Measurements from ENCODE around the gene CALN1.

Gene CALN1

DNA sequence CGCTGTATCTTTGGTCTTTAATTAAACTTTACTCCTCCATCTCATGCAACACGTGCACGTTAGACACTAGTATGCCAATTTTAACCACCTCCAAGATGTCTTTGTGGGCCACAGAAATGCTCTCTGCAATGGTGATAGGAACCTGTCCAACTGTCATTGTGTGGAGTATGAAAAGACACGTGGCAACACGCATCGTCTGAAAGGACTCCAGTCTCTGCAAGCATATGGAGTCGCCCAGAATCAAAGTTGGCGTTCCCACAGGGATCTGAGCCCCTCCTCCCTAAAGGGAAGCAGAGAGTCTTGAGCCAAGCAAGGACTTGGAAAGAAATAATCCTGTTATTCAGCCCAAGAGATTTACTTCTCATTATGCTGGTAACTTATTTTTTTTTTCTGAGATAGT, 301.1 kb downstream of the CALN1 start:
- WGBS, result 84% methylated on average over 8 of the region's 8 CpGs
- no peaks in the 10 kb centered on the region for H3K4me1 ChIP-seq (ENCODE audit: control insufficient read depth, insufficient read depth, low read depth, low read length)

DNA sequence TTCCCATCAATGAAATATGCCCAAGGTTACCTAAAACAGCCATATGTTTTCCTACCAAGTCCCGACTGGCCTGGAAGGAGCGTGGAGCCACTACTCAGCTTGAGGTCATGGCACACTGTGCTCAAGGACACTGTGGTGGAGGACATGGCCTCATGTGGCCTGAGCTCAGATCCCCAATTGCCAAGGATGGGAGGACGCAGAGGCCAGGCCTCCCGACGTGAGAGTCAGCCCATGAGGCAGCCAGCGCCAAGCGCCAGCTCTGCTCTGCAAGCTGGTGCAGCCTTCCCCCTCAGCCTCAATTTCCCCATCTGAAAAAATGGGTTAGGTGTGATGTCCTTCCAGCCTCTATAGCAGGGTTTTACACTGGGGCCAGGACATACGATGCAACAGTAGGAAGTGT, 302.6 kb downstream of the CALN1 start:
- H3K4me3 ChIP-seq (ENCODE audit: insufficient read depth in 1 of 2, low read depth in 1 of 2, low read length in 2 of 2), result no peak overlapping the region
- no peak overlapping the region for H3K23ac ChIP-seq (ENCODE audit: low read length in 2 of 2)
- H4K91ac ChIP-seq (ENCODE audit: low read length), result no peak overlapping the region
- no peak for DNase-seq
- H2AK5ac ChIP-seq (ENCODE audit: low read length, severe bottlenecking), result no peak overlapping the region
- no peaks in the 10 kb centered on the region for H3K79me1 ChIP-seq (replicated peaks; ENCODE audit: low read length, poor library complexity, severe bottlenecking)
- no peaks in the 10 kb centered on the region for H3K4me1 ChIP-seq (ENCODE audit: control insufficient read depth, insufficient read depth, low read depth, low read length)
- H3K14ac ChIP-seq (ENCODE audit: low read length in 2 of 2), result no peak overlapping the region
- no peak overlapping the region for H2AFZ ChIP-seq (ENCODE audit: low read depth, low read length)
- peaks cover 0 to 11% of the 10 kb centered on the region in 2 experiments for H3K27me3 ChIP-seq (ENCODE audit: control insufficient read depth in 1 of 2, insufficient read depth in 1 of 2, low read length in 2 of 2)
- no peak overlapping the region for H3K4me2 ChIP-seq (ENCODE audit: low read length, poor library complexity, severe bottlenecking)
- no peak overlapping the region for H3K9ac ChIP-seq (ENCODE audit: low read length)
- WGBS, result 89% methylated on average over 8 of the region's 8 CpGs
- H3K27ac ChIP-seq (ENCODE audit: low read length, poor library complexity, severe bottlenecking), result no peak overlapping the region
- H2BK15ac ChIP-seq (ENCODE audit: low read depth, poor library complexity, severe bottlenecking), result no peak overlapping the region
- no peak overlapping the region for H3K4ac ChIP-seq (ENCODE audit: low read depth in 1 of 2, low read length in 2 of 2)
- no peak overlapping the region for H4K8ac ChIP-seq (ENCODE audit: low read length)
- H2BK120ac ChIP-seq (ENCODE audit: low read depth, low read length), result no peak overlapping the region
- no peaks in the 10 kb centered on the region for H3K36me3 ChIP-seq (ENCODE audit: control insufficient read depth in 1 of 2, insufficient read depth in 2 of 2, low read depth in 1 of 2, low read length in 2 of 2)
- no peak overlapping the region for H2BK5ac ChIP-seq (ENCODE audit: low read depth, low read length, poor library complexity, severe bottlenecking)
- H3K18ac ChIP-seq (ENCODE audit: low read depth in 1 of 2, low read length in 2 of 2), result no peak overlapping the region
- peaks cover 23% of the 10 kb centered on the region for H3K9me3 ChIP-seq (ENCODE audit: control insufficient read depth, low read length)
- H2BK12ac ChIP-seq (ENCODE audit: low read length in 2 of 2), result no peak overlapping the region

More for the DNA sequence above, 301.1 kb downstream of the CALN1 start:
- DNase-seq, result no peak
- Histone ChIP-seq H3K4me3 (ENCODE audit: insufficient read depth in 1 of 2, low read depth in 1 of 2, low read length in 2 of 2) (no peak overlapping the region), H2AK5ac (ENCODE audit: low read length, severe bottlenecking) (no peak overlapping the region), H3K9ac (ENCODE audit: low read length) (no peak overlapping the region), H2BK5ac (ENCODE audit: low read depth, low read length, poor library complexity, severe bottlenecking) (no peak overlapping the region), H2BK12ac (ENCODE audit: low read length in 2 of 2) (no peak overlapping the region), H3K18ac (ENCODE audit: low read depth in 1 of 2, low read length in 2 of 2) (no peak overlapping the region), H3K27me3 (ENCODE audit: control insufficient read depth in 1 of 2, insufficient read depth in 1 of 2, low read length in 2 of 2) (peaks cover 0 to 10% of the 10 kb centered on the region in 2 experiments), H4K8ac (ENCODE audit: low read length) (no peak overlapping the region), H3K4ac (ENCODE audit: low read depth in 1 of 2, low read length in 2 of 2) (no peak overlapping the region), H3K36me3 (ENCODE audit: control insufficient read depth in 1 of 2, insufficient read depth in 2 of 2, low read depth in 1 of 2, low read length in 2 of 2) (no peaks in the 10 kb centered on the region), H2BK120ac (ENCODE audit: low read depth, low read length) (no peak overlapping the region), H4K91ac (ENCODE audit: low read length) (no peak overlapping the region), H2BK15ac (ENCODE audit: low read depth, poor library complexity, severe bottlenecking) (no peak overlapping the region), H3K79me1 (replicated peaks; ENCODE audit: low read length, poor library complexity, severe bottlenecking) (no peaks in the 10 kb centered on the region), H3K23ac (ENCODE audit: low read length in 2 of 2) (no peak overlapping the region), H3K9me3 (ENCODE audit: control insufficient read depth, low read length) (peaks cover 23% of the 10 kb centered on the region), H3K27ac (ENCODE audit: low read length, poor library complexity, severe bottlenecking) (no peak overlapping the region), H3K14ac (ENCODE audit: low read length in 2 of 2) (no peak overlapping the region), H2AFZ (ENCODE audit: low read depth, low read length) (no peak overlapping the region), H3K4me2 (ENCODE audit: low read length, poor library complexity, severe bottlenecking) (no peak overlapping the region)

DNA sequence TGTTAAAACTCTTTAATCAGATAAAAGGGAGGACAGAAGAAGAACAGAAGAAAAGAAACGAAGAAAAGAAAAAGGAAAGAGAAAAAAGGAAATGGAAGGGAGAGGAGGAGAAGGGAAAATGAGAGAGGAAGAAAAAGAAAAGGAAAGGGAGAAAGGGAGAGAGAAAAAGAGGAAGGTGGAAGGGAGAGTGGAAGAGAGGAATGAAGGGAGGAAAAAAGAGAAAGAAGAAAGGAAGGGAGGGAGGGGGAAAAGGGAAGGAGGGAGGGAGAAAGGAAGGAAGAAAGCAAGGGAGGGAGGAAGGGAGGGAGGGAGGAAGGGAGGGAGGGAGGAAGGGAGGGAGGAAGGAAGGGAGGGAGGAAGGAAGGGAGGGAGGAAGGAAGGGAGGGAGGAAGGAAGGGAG, 305.7 kb downstream of the CALN1 start:
- H3K27me3 ChIP-seq (ENCODE audit: control insufficient read depth in 1 of 2, insufficient read depth in 1 of 2, low read length in 2 of 2), result peaks cover 0 to 18% of the 10 kb centered on the region in 2 experiments
- H3K18ac ChIP-seq (ENCODE audit: low read depth in 1 of 2, low read length in 2 of 2), result no peak overlapping the region
- no peak overlapping the region for H3K4ac ChIP-seq (ENCODE audit: low read depth in 1 of 2, low read length in 2 of 2)
- H2AK5ac ChIP-seq (ENCODE audit: low read length, severe bottlenecking), result no peak overlapping the region
- DNase-seq, result no peak
- 47% methylated on average over 1 of the region's 1 CpG for WGBS
- no peak overlapping the region for H3K23ac ChIP-seq (ENCODE audit: low read length in 2 of 2)
- H3K27ac ChIP-seq (ENCODE audit: low read length, poor library complexity, severe bottlenecking), result no peak overlapping the region
- H3K36me3 ChIP-seq (ENCODE audit: control insufficient read depth in 1 of 2, insufficient read depth in 2 of 2, low read depth in 1 of 2, low read length in 2 of 2), result no peaks in the 10 kb centered on the region
- H2AFZ ChIP-seq (ENCODE audit: low read depth, low read length), result no peak overlapping the region
- H4K8ac ChIP-seq (ENCODE audit: low read length), result no peak overlapping the region
- no peak overlapping the region for H3K14ac ChIP-seq (ENCODE audit: low read length in 2 of 2)
- H2BK120ac ChIP-seq (ENCODE audit: low read depth, low read length), result no peak overlapping the region
- H2BK5ac ChIP-seq (ENCODE audit: low read depth, low read length, poor library complexity, severe bottlenecking), result no peak overlapping the region
- no peak overlapping the region for H3K4me3 ChIP-seq (ENCODE audit: insufficient read depth in 1 of 2, low read depth in 1 of 2, low read length in 2 of 2)
- H3K4me2 ChIP-seq (ENCODE audit: low read length, poor library complexity, severe bottlenecking), result no peak overlapping the region
- no peaks in the 10 kb centered on the region for H3K79me1 ChIP-seq (replicated peaks; ENCODE audit: low read length, poor library complexity, severe bottlenecking)
- H4K91ac ChIP-seq (ENCODE audit: low read length), result no peak overlapping the region
- H3K9ac ChIP-seq (ENCODE audit: low read length), result no peak overlapping the region
- peaks cover 26% of the 10 kb centered on the region for H3K9me3 ChIP-seq (ENCODE audit: control insufficient read depth, low read length)
- H2BK15ac ChIP-seq (ENCODE audit: low read depth, poor library complexity, severe bottlenecking), result no peak overlapping the region
- H2BK12ac ChIP-seq (ENCODE audit: low read length in 2 of 2), result no peak overlapping the region
- no peaks in the 10 kb centered on the region for H3K4me1 ChIP-seq (ENCODE audit: control insufficient read depth, insufficient read depth, low read depth, low read length)

GRCh38 chr7:72101444-72101843, 310.7 kb downstream of the CALN1 start:
- no peak overlapping the region for H3K4ac ChIP-seq (ENCODE audit: low read depth in 1 of 2, low read length in 2 of 2)
- no peaks in the 10 kb centered on the region for H3K79me1 ChIP-seq (replicated peaks; ENCODE audit: low read length, poor library complexity, severe bottlenecking)
- peaks cover 3% of the 10 kb centered on the region for H3K9me3 ChIP-seq (ENCODE audit: control insufficient read depth, low read length)
- no peaks in the 10 kb centered on the region for H3K4me1 ChIP-seq (ENCODE audit: control insufficient read depth, insufficient read depth, low read depth, low read length)
- no peak overlapping the region for H2BK12ac ChIP-seq (ENCODE audit: low read length in 2 of 2)
- no peak overlapping the region for H4K8ac ChIP-seq (ENCODE audit: low read length)
- no peak overlapping the region for H3K4me2 ChIP-seq (ENCODE audit: low read length, poor library complexity, severe bottlenecking)
- 72% methylated on average over 6 of the region's 6 CpGs for WGBS
- no peak overlapping the region for H2AFZ ChIP-seq (ENCODE audit: low read depth, low read length)
- no peak overlapping the region for H3K23ac ChIP-seq (ENCODE audit: low read length in 2 of 2)
- H3K27ac ChIP-seq (ENCODE audit: low read length, poor library complexity, severe bottlenecking), result no peak overlapping the region
- H2BK15ac ChIP-seq (ENCODE audit: low read depth, poor library complexity, severe bottlenecking), result no peak overlapping the region
- H3K14ac ChIP-seq (ENCODE audit: low read length in 2 of 2), result no peak overlapping the region
- DNase-seq, result no peak
- no peak overlapping the region for H2AK5ac ChIP-seq (ENCODE audit: low read length, severe bottlenecking)
- no peaks in the 10 kb centered on the region for H3K36me3 ChIP-seq (ENCODE audit: control insufficient read depth in 1 of 2, insufficient read depth in 2 of 2, low read depth in 1 of 2, low read length in 2 of 2)
- no peak overlapping the region for H3K18ac ChIP-seq (ENCODE audit: low read depth in 1 of 2, low read length in 2 of 2)
- no peak overlapping the region for H4K91ac ChIP-seq (ENCODE audit: low read length)
- H3K4me3 ChIP-seq (ENCODE audit: insufficient read depth in 1 of 2, low read depth in 1 of 2, low read length in 2 of 2), result no peak overlapping the region
- no peak overlapping the region for H2BK5ac ChIP-seq (ENCODE audit: low read depth, low read length, poor library complexity, severe bottlenecking)
- H3K9ac ChIP-seq (ENCODE audit: low read length), result no peak overlapping the region
- no peak overlapping the region for H2BK120ac ChIP-seq (ENCODE audit: low read depth, low read length)
- peaks cover 0 to 17% of the 10 kb centered on the region in 2 experiments for H3K27me3 ChIP-seq (ENCODE audit: control insufficient read depth in 1 of 2, insufficient read depth in 1 of 2, low read length in 2 of 2)
